GM21515 (cell line): ENCODE results near the gene GCNT3.

Source experiments
- ATAC-seq: cut with Tn5 transposase; IDR thresholded peaks from one replicate; pipeline ENCODE4 v1.9.1; 2021; ENCODE audit not compliant: unreplicated experiment

Gene GCNT3, protein sequence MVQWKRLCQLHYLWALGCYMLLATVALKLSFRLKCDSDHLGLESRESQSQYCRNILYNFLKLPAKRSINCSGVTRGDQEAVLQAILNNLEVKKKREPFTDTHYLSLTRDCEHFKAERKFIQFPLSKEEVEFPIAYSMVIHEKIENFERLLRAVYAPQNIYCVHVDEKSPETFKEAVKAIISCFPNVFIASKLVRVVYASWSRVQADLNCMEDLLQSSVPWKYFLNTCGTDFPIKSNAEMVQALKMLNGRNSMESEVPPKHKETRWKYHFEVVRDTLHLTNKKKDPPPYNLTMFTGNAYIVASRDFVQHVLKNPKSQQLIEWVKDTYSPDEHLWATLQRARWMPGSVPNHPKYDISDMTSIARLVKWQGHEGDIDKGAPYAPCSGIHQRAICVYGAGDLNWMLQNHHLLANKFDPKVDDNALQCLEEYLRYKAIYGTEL

DNA sequence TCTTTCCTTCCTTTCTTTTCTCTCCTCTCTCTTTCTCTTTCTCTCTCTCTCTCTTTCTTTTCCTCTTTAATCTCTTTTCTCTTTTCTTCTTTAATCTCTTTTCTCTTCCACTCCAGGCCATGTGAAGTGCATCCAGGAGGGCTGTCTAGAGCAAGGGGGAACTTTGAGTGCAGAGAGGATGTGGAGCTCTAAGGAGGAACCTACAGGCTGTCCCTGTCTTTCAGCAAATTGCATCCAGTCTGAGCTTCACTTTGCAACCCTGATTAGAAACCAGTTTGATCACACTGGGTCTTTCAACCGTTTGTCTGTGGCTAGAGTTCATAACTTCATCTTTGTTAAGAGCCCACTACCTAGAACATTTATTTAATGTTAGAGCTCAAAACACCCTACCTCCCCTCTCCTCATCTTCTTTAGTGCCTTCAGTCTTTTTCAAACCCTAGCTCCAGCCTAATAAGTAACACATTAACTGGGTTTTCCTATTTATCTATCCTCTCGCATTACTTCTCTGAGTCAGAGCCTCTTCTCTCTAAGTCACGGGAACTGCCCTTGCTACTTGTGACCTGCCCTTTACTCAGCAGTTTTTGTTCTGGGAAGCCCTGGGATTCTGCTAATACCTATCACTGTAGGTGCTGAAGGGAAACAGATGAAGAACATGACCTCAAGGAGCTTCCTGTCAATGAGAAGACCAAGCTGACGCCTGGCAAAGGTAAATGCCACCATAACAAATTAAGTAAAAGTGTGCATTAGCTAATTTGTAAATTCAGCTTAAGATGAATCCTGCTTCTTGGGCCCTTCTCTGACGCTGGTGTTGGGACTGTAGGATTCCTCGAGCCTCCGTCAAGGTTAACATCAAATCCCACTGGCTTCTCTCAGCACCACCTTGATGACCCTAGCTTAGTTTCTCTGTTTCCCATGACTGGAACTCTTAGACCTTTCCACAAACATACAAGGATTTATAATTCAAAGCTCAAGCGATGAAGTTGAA is at the start of gene GCNT3:
TSS of gene GCNT3 (plus strand) at position 508 of the 985 bp plus-strand sequence. CDS start 6,456 bp downstream, outside the sequence.
- no peak for ATAC-seq

DNA sequence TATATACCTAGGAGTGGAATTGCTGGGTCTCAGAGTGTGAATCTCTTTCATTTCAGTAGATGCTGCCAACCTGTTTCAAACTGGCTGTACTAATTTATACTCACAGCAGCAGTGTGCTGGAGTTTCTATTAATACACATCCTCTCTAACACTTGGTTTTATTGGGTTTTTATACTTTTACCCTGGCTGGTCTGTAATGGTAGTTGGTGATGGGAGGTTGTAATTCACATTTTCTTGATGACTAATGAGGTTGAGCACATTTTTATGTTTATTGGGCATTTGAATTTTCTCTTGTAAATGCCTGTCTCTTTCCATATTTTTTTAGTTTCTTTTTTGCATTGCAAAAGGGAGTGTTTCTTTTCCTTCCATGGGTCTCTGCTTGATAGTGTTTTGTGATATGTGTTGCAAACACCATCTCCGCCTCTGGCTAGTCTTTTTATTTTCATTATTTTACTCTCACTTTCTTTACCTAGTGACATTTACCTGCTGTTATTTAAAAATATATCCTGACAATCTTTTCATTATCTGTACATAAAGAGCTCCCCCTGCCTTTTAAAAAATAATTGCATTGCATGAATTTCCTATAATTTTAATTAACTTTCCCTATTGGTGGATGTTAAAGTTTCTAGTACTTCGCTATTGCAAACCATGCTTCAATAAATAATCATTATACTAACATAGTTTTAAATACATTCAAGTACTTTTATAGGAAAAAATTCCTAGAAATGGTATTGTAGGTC is 49.0 kb upstream of the GCNT3 start:
- ATAC-seq, result no peak

DNA sequence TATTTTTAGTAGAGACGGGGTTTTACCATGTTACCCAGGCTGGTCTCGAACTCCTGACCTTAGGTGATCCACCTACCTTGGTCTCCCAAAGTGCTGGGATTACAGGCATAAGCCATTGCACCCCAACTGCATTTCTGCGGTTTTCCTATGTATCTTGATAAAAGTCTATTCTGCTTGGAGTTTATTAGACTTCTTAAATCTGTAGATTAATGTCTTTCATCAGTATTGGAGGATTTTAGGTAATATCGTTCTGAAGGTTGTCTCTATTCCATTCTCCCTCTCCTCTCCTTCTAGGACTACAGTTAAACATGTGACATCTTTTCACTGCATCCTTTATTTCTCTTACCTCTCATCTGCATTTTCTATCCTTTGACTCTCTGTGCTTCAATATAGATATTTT is 46.3 kb upstream of the GCNT3 start:
- ATAC-seq, result no peak

DNA sequence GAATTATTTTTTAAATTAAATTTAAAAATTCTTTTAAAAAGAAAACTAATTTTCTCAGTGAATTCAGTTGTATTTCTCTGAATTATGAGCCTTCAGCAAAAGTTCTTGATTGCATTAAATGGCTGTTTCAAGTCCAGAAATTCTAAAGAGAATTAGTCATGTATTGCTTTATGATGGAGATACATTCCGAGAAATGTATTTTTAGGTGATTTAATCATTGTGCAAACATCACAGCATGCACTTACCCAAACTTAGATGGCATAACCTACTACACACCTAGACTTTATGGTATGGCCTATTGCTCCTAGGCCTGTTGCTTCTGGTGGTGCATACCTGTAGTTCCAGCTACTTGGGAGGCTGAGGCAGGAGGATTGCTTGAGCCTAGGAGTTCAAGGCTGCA is 44.3 kb upstream of the GCNT3 start:
- no peak for ATAC-seq

DNA sequence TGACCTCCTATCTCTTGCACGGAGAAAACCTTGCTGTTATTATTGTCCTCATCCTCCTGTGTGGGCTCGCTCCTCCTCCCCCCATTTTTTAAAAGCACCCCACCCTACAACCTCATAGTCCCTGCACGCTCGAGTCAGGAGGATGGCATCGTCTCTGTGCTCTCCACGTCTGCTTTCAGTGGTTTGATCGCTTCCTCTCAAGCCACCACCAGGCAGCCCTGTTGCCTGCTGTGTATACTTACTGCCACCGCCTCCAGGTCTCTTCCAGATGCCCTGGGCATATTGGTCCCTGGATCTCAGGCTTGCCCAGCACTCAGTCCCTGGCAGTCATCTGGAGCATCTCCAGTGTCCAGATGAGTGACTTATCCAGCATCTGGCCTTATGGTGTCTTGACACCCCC is 42.1 kb upstream of the GCNT3 start:
- no peak for ATAC-seq

DNA sequence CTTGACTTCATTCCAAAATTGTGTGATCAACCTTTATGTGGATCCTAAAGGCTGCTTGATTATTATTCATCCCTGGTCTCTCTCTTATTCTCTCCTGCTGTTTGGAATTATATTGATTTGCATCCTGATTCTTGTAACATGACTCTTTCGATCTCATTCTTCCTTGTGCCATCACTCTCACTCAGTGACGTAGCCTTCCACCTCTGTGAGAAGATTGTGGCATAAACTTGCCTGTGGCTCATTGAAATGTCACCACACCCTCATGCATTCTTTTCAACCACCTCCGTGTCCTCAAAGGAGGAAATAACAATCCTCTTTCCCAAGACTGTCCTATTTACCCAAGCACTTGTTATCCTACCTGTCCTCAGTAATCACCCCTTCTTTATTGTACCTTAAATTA is 41.3 kb upstream of the GCNT3 start:
- ATAC-seq, result no peak

DNA sequence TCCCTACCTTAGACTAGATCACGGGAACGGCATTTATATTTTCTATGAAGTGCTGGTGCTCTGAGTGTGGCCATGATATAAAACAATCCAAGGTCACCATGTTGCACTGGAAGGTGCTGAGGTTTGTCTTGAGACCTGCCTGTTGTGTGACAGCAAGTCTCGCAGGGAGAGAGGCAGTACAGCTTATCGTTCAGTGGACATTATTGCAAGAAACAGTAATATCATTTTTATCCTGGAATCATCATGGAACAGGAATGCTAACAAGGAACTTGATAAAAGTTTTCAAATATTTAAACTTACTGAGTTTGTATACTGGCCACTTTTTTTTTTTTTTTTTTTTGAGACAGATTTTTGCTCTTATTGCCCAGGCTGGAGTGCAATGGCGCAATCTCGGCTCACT is 40.0 kb upstream of the GCNT3 start:
- ATAC-seq, result no peak

DNA sequence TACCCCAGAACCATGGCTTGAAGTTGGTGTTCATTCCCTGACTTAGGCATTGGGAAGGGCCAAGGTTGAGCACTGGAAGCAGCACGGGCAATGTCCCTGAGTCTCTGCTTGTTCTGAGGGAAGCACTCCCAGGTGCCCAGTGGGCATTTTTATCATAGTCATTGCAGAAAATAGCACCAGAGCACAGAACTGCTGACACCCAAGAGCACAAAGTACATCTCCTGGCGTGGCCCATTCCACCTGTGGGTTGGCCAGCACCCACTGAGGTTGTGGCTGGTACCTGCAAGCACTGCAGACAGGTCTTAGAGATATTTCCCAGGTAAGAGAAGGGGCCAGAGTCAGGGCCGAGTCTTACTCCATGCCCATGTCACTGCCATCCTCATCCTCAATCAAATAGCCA is 28.5 kb upstream of the GCNT3 start:
- no peak for ATAC-seq

DNA sequence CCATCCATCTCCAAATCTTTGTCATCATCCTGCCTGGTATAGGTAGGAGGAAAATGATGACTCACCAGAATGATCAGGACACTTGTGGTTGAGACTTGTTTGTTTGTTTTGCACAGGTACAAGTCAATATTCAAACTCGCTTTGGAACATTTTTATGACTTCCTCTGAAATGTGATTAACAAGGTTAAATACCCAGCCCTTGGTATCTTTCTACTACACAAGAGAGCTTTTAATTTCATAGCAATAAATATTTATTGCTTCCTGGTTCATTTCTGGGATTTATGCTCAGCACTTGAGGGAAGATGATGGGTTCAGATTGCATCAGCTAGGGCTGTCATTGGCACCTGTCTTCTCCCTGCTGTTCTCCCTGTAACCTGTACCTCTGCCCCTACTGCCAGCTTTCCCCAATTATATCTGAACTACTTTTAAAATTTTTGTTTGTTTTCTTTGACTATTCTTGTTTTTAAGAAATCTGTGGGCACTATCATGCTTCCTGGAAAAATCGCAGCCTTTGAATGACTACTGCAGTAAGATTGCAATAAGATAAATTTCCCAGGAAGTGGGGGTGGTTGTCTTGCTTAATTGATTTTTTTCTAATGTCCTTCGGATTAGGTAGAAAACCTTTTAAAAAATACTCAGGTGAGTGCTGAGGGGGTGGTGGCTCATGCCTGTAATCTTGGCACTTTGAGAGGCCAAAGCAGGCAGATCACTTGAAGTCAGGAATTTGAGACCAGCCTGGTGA is 24.3 kb upstream of the GCNT3 start:
- ATAC-seq, result no peak

DNA sequence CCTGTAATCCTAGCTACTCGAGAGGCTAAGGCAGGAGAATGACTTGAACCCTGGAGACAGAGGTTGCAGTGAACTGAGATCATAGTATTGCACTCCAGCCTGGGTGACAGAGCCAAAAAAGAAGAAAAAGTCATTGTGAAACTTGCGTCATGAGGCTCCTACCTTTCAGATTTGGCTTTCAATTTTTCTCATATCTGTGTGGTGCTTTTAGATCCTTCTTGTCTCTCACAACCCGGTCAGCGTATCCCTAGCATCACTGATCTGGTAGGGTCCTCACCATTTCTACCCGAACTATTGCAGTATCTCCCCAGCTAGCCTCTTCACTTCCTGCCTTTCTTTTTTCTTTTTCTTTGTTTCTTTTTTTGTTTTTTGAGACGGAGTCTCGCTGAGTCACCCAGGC is 21.6 kb upstream of the GCNT3 start:
- no peak for ATAC-seq

DNA sequence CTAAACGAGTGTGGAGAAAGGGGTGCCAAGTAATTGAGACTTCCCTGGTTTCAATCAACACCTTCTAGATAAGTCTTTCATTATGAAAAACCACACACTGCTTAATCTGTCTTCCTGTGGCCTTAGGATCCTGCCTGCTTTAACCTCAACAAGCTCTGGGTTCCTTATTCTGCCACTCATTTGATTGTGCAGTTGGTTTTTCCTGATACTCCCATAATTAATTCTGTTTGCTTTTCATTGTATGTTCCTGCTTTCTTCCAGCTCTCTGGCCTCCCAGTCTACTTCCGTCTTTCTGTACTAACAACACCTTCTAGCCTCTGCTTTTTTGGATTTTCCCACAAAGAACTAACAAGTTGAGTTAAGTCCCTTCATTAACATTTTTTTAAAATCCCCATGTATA is 20.2 kb upstream of the GCNT3 start:
- ATAC-seq, result no peak

DNA sequence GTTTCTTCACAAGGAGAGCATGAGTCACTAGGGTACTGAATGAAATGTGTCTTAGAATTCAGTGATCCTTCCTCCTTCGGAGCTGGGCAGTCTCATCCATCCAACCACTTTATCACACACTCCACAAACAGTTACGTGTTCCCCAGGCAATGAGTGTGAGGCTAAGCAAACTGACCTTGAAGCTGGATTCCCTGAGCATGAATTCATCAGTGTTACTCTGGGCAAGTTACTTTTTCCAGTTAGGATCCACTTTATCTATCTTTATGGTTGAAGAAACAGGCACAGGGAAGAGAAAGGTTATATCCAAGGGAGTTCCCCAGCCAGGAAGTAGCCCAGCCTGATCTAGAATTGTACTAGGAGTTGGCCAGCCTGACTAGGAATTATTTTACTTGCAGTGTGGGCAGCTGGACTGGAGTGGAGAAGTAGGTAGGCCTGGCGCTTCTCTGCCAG is 17.1 kb upstream of the GCNT3 start:
- ATAC-seq, result no peak

DNA sequence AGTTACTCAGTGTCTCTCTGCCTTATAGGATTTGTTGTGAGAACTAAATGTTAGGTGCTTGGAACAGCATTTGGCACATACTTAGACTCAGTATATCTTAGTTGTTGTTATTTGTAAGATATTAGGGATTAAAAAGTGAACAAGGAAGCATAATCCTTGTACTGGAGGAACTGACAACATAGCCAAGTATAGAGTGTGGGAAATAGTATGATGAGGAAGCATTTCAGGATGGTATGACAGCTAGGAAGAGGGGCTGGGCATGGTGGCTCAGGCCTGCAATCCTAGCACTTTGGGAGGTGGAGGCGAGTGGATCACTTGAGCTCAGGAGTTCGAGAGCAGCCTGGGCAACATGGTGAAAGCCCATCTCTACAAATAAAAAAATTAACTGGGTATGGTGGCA is 16.6 kb upstream of the GCNT3 start:
- no peak for ATAC-seq

DNA sequence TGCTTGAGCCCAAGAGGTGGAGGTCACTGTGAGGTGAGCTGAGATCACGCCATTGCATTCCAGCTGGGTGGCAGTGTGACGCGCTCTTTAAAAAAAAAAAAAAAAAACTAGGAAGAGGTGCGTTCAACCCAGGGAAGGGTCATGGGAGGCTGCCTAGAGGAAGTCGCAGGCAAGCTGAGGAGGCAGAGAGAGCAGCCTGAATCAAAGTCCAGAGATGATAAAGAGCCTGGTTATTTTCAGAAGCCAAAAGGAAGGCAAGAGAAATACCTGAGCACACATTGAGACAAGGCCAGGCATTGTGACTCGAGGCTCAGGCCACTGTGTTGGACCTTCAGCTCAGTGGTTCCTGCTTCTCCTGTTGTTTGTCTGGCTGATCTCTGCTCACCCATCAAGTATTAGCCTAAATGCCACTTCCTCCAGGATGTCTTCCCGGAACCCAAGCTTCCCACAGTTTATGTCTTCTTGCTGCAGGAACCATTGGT is 16.1 kb upstream of the GCNT3 start:
- ATAC-seq, result no peak

DNA sequence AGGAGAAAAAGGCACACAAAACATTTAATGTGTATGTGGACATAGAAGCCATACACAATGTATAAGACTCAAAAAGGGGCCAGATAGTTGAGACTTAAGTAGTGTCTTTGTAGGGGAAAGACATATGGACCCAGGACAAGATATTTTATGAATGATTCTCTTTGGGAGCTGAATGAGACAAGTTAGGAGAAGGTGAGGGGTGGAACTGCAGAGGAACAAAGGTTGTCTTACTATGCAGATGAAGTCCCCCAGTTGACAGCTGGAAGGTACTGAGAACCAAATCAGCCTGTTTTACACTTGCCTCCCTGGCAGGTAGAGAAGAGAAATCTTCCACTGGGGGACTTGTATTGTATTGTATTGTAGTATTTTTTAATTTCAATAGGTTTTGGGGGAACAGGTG is 14.9 kb upstream of the GCNT3 start:
- no peak for ATAC-seq

DNA sequence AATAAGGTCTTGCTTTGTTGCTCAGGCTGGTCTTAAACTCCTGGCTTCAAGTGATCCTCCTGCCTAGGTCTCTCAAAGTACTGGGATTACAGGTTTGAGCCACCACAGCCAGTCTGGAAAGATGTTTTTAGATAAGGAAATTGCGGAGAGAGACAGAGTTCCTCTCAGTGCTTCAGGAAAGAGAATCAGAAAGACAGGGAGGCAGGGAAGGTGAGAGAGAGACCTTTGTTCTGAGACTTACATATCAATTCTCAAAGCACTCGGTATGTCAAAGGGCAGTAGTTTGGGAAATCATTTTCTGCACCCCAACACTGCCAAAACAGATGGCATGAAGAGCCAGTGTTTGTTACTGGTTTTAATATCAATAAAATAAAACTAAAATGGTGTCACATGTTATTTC is 13.1 kb upstream of the GCNT3 start:
- ATAC-seq, result no peak

DNA sequence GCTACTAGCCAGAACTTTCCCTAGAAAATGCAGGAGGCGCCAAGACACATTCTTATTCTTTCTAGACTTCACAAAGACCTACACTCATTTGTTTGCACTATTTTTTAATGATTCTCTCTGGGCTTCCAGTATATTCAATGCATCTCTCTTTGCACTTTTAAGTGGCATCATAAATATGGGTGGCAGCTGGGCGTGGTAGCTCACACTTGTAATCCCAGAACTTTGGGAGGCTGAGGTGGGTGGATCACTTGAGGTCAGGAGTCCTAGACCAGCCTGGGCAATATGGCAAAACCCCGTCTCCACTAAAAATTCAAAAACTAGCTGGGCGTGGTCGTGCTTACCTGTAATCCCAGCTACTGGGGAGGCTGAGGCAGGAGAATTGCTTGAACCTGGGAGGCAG is 5.6 kb upstream of the GCNT3 start:
- ATAC-seq, result no peak

DNA sequence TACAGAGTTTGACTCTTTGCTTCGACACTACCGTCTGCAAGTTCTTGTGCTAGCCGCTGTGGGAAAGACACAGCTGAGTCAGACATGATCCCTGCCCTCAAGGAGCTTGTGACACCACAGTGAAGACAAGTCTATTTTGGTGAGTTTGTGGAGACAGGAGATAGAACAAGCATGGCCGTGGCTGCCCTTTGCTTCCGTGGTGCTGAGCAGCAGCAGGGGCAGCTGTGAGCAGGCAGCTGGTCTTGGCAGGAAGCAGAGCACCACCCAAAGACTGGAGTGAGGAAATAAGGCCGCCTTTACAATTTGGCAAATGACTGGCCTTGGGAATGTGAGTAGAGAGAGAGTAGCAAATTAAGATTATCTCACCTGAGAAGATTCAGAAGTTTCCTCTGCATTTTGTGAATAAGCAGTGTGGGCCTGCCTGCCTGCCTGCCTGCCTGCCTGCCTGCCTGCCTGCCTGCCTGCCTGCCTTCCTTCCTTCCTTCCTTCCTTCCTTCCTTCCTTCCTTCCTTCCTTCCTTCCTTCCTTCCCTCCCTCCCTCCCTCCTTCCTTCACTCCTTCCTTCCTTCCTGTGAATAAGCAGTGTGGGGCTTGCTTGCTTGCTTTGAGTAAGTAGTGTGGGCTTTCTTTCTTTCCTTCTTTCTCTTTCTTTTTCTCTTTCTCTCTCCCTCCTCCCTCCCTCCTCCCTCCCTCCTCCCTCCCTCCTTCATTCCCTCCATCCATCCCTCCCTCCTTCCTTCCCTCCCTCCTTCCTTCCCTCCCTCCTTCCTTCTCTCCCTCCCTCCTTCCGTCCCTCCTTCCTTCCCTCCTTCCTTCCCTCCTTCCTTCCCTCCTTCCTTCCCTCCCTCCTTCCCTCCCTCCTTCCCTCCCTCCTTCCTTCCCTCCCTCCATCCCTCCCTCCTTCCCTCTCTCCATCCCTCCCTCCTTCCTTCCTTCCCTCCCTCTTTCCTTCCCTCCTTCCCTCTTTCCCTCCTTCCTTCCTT is 1.6 kb upstream of the GCNT3 start:
- ATAC-seq, result no peak

DNA sequence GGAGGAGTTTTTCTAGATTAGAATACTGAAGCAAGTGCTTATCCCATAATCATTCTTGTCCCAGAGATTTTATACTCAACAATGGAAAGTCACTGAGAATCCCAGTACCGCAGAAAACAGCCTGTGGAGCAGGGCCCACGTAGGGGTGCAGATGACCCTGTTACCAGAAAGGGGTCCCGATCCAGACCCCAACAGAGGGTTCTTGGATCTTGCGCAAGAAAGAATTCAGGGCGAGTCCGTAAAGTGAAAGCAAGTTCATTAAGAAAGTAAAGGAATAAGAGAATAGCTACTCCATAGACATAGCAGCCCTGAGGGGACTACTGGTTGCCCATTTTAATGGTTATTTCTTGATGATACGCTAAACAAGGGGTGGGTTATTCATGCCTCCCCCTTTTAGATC is 2.6 kb downstream of the GCNT3 start:
- ATAC-seq, result no peak
